ENCODE data around the gene TTLL10. TPM values are rescaled to one million over a fixed set of nuclear protein-coding genes. Genes with fewer than 3 reads are reported as not detected.

The TTLL10 gene
- total and polyA plus RNA-seq, 4 donors = not detected

GRCh38 chr1:1148569-1148968, 25.1 kb upstream of the TTLL10 start:
- H3K27me3 ChIP-seq (ENCODE audit: control insufficient read depth in 4 of 4, insufficient read depth in 4 of 4, low read length in 3 of 4) = no peaks in the 10 kb centered on the region
- no peaks in the 10 kb centered on the region for H3K9me3 ChIP-seq (ENCODE audit: control insufficient read depth in 4 of 4, low read length in 3 of 4)
- TF ChIP-seq RAD21 (IDR thresholded peaks at IDR 0.05) = no peak
- no peak for TF ChIP-seq SP1 (IDR thresholded peaks at IDR 0.05)
- TF ChIP-seq EGR1 (IDR thresholded peaks at IDR 0.05; ENCODE audit: low read depth in 2 of 2) = no peak
- no peak for TF ChIP-seq YY1 (IDR thresholded peaks at IDR 0.05)
- no peak for TF ChIP-seq GABPA (IDR thresholded peaks at IDR 0.05 in 1 of 2, conservative IDR thresholded peaks at IDR 0.05 in 1 of 2)
- no peak for TF ChIP-seq HNF4A (conservative IDR thresholded peaks at IDR 0.05)
- no peak for TF ChIP-seq FOXA1 (IDR thresholded peaks at IDR 0.05)
- TF ChIP-seq TAF1 (conservative IDR thresholded peaks at IDR 0.05) = no peak
- no peak overlapping the region for H3K27ac ChIP-seq (ENCODE audit: low read depth in 1 of 2, low read length in 2 of 2)
- DNase-seq (ENCODE audit: low spot score) = no peak
- WGBS = 89% methylated on average over 24 of the region's 24 CpGs
- peaks cover 0 to 3% (median under 1%) of the 10 kb centered on the region in 4 donors for H3K4me1 ChIP-seq (ENCODE audit: control insufficient read depth in 4 of 4, insufficient read depth in 4 of 4, low read length in 3 of 4)
- H3K36me3 ChIP-seq (ENCODE audit: control insufficient read depth in 4 of 4, insufficient read depth in 3 of 4, low read depth in 1 of 4, low read length in 3 of 4) = no peaks in the 10 kb centered on the region
- H3K4me3 ChIP-seq (ENCODE audit: low read depth in 1 of 3, low read length in 3 of 3) = no peak overlapping the region
- H3K9ac ChIP-seq (ENCODE audit: low read depth in 1 of 2, low read length in 2 of 2) = no peak overlapping the region

DNA sequence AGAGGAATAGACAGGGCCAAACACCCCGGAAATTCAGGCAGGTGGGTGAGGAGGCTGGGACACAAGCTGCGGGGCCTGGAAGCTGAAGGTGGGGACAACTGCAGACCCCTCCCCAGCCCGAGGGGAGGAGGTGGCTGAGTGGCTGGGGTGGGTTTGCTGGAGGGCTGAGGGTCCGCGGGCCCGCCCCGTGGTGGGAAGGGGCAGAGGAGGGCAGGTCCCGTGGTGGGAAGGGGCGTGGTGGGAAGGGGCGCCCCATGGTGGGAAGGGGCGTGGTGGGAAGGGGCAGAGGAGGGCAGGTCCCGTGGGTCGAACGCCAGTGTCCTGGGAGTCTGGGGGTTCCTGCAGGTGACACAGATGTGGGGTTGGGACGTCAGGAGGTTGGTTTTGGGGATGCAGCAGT, 24.3 kb upstream of the TTLL10 start:
- no peak overlapping the region for H3K9ac ChIP-seq (ENCODE audit: low read depth in 1 of 2, low read length in 2 of 2)
- WGBS = 87% methylated on average over 15 of the region's 15 CpGs
- DNase-seq (ENCODE audit: low spot score) = no peak
- H3K9me3 ChIP-seq (ENCODE audit: control insufficient read depth in 4 of 4, low read length in 3 of 4) = no peaks in the 10 kb centered on the region
- no peaks in the 10 kb centered on the region for H3K36me3 ChIP-seq (ENCODE audit: control insufficient read depth in 4 of 4, insufficient read depth in 3 of 4, low read depth in 1 of 4, low read length in 3 of 4)
- H3K27ac ChIP-seq (ENCODE audit: low read depth in 1 of 2, low read length in 2 of 2) = no peak overlapping the region
- H3K27me3 ChIP-seq (ENCODE audit: control insufficient read depth in 4 of 4, insufficient read depth in 4 of 4, low read length in 3 of 4) = no peaks in the 10 kb centered on the region
- H3K4me1 ChIP-seq (ENCODE audit: control insufficient read depth in 4 of 4, insufficient read depth in 4 of 4, low read length in 3 of 4) = peaks cover 0 to 10% (median 5%) of the 10 kb centered on the region in 4 donors
- H3K4me3 ChIP-seq (ENCODE audit: low read depth in 1 of 3, low read length in 3 of 3) = no peak overlapping the region
- TF ChIP-seq JUND (IDR thresholded peaks at IDR 0.05) (no peak), SP1 (IDR thresholded peaks at IDR 0.05) (no peak), NR2F2 (IDR thresholded peaks at IDR 0.05) (no peak), REST (IDR thresholded peaks at IDR 0.05) (no peak), TAF1 (conservative IDR thresholded peaks at IDR 0.05) (no peak), HNF4A (conservative IDR thresholded peaks at IDR 0.05) (no peak), RAD21 (IDR thresholded peaks at IDR 0.05) (no peak), FOXA2 (IDR thresholded peaks at IDR 0.05) (no peak), YY1 (IDR thresholded peaks at IDR 0.05) (no peak), HNF4G (IDR thresholded peaks at IDR 0.05) (no peak), ATF3 (IDR thresholded peaks at IDR 0.05) (no peak)
- TF ChIP-seq, protein P1, sequence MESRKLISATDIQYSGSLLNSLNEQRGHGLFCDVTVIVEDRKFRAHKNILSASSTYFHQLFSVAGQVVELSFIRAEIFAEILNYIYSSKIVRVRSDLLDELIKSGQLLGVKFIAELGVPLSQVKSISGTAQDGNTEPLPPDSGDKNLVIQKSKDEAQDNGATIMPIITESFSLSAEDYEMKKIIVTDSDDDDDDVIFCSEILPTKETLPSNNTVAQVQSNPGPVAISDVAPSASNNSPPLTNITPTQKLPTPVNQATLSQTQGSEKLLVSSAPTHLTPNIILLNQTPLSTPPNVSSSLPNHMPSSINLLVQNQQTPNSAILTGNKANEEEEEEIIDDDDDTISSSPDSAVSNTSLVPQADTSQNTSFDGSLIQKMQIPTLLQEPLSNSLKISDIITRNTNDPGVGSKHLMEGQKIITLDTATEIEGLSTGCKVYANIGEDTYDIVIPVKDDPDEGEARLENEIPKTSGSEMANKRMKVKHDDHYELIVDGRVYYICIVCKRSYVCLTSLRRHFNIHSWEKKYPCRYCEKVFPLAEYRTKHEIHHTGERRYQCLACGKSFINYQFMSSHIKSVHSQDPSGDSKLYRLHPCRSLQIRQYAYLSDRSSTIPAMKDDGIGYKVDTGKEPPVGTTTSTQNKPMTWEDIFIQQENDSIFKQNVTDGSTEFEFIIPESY (IDR thresholded peaks at IDR 0.05) = no peak

All from liver (tissue), 9 donors.